Measurements from ENCODE around the gene C6orf141. TPM values are rescaled to one million over a fixed set of nuclear protein-coding genes. Genes with fewer than 3 reads are reported as not detected.

Gene C6orf141
- total and polyA plus RNA-seq, 2 experiments from 2014 or later: 5.2 to 6.4 TPM

DNA sequence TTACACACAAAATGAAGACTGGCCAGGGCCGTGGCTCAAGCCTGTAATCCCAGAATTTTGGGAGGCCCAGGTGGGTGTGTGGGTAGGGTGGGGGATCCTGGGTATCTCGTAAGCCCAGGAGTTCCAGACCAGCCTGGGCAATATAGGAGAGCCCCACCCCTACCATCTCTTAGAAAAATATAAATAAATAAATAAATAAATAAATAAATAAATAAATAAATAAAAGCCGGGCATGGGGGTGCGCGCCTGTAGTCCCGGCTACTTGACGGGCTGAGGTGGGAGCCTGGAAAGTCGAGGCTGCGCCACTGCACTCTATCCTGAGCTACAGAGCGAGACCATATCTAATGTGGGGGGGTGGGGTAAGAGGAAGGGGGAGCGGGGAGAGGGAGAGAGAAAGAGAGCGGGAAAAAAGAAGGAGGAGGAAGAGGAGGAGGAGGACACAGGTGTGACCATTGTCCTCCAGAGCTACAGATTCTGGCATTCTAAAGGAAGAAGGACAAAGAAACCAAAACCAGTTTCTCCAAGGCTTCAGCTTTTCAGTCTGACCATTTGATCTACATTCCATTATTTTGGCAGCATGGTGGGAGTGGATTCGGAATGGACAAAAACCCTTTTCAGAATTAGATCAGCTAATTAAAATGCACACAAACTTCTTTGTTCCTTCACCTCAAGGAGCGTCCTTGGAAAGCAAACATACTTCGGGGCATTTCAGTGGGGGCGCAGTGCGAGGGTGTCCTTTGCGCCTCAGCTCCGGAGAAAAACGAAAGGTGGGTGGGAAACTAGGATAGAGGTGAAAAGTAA, 577 bp upstream of the C6orf141 start (continued):
- TF ChIP-seq CREB1 (CRISPR knock-in tag; IDR thresholded peaks at IDR 0.05; ENCODE audit: low read depth) (no peak; the same call in 1 of the 2 replicates), ZNF114 (CRISPR knock-in tag; IDR thresholded peaks at IDR 0.05) (0 out of 2 replicates have a peak, but pooled peaks have one; percentile 37), EZH2phosphoT487 (IDR thresholded peaks at IDR 0.05; ENCODE audit: unreplicated experiment) (no peak)
- TF ChIP-seq, protein P1, sequence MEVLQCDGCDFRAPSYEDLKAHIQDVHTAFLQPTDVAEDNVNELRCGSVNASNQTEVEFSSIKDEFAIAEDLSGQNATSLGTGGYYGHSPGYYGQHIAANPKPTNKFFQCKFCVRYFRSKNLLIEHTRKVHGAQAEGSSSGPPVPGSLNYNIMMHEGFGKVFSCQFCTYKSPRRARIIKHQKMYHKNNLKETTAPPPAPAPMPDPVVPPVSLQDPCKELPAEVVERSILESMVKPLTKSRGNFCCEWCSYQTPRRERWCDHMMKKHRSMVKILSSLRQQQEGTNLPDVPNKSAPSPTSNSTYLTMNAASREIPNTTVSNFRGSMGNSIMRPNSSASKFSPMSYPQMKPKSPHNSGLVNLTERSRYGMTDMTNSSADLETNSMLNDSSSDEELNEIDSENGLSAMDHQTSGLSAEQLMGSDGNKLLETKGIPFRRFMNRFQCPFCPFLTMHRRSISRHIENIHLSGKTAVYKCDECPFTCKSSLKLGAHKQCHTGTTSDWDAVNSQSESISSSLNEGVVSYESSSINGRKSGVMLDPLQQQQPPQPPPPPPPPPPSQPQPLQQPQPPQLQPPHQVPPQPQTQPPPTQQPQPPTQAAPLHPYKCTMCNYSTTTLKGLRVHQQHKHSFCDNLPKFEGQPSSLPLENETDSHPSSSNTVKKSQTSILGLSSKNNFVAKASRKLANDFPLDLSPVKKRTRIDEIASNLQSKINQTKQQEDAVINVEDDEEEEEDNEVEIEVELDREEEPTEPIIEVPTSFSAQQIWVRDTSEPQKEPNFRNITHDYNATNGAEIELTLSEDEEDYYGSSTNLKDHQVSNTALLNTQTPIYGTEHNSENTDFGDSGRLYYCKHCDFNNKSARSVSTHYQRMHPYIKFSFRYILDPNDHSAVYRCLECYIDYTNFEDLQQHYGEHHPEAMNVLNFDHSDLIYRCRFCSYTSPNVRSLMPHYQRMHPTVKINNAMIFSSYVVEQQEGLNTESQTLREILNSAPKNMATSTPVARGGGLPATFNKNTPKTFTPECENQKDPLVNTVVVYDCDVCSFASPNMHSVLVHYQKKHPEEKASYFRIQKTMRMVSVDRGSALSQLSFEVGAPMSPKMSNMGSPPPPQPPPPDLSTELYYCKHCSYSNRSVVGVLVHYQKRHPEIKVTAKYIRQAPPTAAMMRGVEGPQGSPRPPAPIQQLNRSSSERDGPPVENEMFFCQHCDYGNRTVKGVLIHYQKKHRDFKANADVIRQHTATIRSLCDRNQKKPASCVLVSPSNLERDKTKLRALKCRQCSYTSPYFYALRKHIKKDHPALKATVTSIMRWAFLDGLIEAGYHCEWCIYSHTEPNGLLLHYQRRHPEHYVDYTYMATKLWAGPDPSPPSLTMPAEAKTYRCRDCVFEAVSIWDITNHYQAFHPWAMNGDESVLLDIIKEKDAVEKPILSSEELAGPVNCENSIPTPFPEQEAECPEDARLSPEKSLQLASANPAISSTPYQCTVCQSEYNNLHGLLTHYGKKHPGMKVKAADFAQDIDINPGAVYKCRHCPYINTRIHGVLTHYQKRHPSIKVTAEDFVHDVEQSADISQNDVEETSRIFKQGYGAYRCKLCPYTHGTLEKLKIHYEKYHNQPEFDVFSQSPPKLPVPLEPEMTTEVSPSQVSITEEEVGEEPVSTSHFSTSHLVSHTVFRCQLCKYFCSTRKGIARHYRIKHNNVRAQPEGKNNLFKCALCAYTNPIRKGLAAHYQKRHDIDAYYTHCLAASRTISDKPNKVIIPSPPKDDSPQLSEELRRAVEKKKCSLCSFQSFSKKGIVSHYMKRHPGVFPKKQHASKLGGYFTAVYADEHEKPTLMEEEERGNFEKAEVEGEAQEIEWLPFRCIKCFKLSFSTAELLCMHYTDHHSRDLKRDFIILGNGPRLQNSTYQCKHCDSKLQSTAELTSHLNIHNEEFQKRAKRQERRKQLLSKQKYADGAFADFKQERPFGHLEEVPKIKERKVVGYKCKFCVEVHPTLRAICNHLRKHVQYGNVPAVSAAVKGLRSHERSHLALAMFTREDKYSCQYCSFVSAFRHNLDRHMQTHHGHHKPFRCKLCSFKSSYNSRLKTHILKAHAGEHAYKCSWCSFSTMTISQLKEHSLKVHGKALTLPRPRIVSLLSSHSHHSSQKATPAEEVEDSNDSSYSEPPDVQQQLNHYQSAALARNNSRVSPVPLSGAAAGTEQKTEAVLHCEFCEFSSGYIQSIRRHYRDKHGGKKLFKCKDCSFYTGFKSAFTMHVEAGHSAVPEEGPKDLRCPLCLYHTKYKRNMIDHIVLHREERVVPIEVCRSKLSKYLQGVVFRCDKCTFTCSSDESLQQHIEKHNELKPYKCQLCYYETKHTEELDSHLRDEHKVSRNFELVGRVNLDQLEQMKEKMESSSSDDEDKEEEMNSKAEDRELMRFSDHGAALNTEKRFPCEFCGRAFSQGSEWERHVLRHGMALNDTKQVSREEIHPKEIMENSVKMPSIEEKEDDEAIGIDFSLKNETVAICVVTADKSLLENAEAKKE (CRISPR knock-in tag; IDR thresholded peaks at IDR 0.05): peak; percentile 88

GRCh38 chr6:49551078-49551865, 804 bp downstream of the C6orf141 start:
- peaks cover 13% of the 10 kb centered on the region; the same call in 1 of the 2 replicates for H3K79me2 ChIP-seq (replicated peaks; ENCODE audit: insufficient read depth)
- H3K36me3 ChIP-seq (ENCODE audit: insufficient read depth): no peaks in the 10 kb centered on the region
- Mint-ChIP-seq H3K36me3 (ENCODE audit: low read depth) (peaks cover 27% of the 10 kb centered on the region), H3K9me3 (no peaks in the 10 kb centered on the region), H3K4me3 (peak overlapping the region; percentile 78), H3K4me1 (peaks cover 44% of the 10 kb centered on the region), H3K27me3 (ENCODE audit: insufficient read depth, low read depth, poor library complexity) (peaks cover 24% of the 10 kb centered on the region), H3K27ac (peak overlapping the region; percentile 25)
- H3K27ac ChIP-seq (ENCODE audit: low read depth): no peak overlapping the region; the same call in 1 of the 2 replicates
- H4K20me1 ChIP-seq (replicated peaks; ENCODE audit: insufficient read depth): no peaks in the 10 kb centered on the region; the same call in 1 of the 2 replicates
- peak overlapping the region; percentile 81 for H3K4me2 ChIP-seq
- peaks cover 72% of the 10 kb centered on the region for H3K27me3 ChIP-seq (ENCODE audit: insufficient read depth)
- peak; percentile 77 for DNase-seq (ENCODE audit: low spot score)
- H2AFZ ChIP-seq: peak overlapping the region; percentile 90
- peaks cover 29% of the 10 kb centered on the region for H3K4me1 ChIP-seq (ENCODE audit: insufficient read depth)
- peak overlapping the region; percentile 74 for H3K4me3 ChIP-seq
- ATAC-seq: peak; percentile 63
- H3F3A ChIP-seq (replicated peaks; ENCODE audit: low read depth): peaks cover 7% of the 10 kb centered on the region
- H3K9me2 ChIP-seq (ENCODE audit: insufficient read depth): no peaks in the 10 kb centered on the region
- no peak for TF ChIP-seq POLR2AphosphoS5 (IDR thresholded peaks at IDR 0.05; ENCODE audit: low read depth)
- peak; percentile 57 for TF ChIP-seq NANOG (IDR thresholded peaks at IDR 0.05; ENCODE audit: borderline replicate concordance)
- TF ChIP-seq ZNF114 (CRISPR knock-in tag; IDR thresholded peaks at IDR 0.05): no peak
- no peak for TF ChIP-seq STAT1 (IDR thresholded peaks at IDR 0.05; ENCODE audit: unreplicated experiment)
- TF ChIP-seq ZNF331 (CRISPR knock-in tag; IDR thresholded peaks at IDR 0.05; ENCODE audit: low read depth): no peak
- TF ChIP-seq JUNB (IDR thresholded peaks at IDR 0.05; ENCODE audit: unreplicated experiment): no peak
- no peak for TF ChIP-seq CREB1 (CRISPR knock-in tag; IDR thresholded peaks at IDR 0.05; ENCODE audit: low read depth)
- TF ChIP-seq ETS1 (IDR thresholded peaks at IDR 0.05): no peak
- TF ChIP-seq EZH2phosphoT487 (IDR thresholded peaks at IDR 0.05; ENCODE audit: unreplicated experiment): no peak
- TF ChIP-seq, protein P2, sequence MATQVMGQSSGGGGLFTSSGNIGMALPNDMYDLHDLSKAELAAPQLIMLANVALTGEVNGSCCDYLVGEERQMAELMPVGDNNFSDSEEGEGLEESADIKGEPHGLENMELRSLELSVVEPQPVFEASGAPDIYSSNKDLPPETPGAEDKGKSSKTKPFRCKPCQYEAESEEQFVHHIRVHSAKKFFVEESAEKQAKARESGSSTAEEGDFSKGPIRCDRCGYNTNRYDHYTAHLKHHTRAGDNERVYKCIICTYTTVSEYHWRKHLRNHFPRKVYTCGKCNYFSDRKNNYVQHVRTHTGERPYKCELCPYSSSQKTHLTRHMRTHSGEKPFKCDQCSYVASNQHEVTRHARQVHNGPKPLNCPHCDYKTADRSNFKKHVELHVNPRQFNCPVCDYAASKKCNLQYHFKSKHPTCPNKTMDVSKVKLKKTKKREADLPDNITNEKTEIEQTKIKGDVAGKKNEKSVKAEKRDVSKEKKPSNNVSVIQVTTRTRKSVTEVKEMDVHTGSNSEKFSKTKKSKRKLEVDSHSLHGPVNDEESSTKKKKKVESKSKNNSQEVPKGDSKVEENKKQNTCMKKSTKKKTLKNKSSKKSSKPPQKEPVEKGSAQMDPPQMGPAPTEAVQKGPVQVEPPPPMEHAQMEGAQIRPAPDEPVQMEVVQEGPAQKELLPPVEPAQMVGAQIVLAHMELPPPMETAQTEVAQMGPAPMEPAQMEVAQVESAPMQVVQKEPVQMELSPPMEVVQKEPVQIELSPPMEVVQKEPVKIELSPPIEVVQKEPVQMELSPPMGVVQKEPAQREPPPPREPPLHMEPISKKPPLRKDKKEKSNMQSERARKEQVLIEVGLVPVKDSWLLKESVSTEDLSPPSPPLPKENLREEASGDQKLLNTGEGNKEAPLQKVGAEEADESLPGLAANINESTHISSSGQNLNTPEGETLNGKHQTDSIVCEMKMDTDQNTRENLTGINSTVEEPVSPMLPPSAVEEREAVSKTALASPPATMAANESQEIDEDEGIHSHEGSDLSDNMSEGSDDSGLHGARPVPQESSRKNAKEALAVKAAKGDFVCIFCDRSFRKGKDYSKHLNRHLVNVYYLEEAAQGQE (IDR thresholded peaks at IDR 0.05; ENCODE audit: unreplicated experiment): no peak

Measured in GM23338 (cell line).